Ascending aorta (tissue), 2 donors: ENCODE measurements around the gene SRR. TPM values are rescaled to one million over a fixed set of nuclear protein-coding genes. Genes with fewer than 3 reads are reported as not detected.
A peak's percentile ranks its signal among the peaks of the same experiment; 100 is the strongest.

Source experiments
- DNase-seq, 2 donors: peaks; one replicate each; pipeline ENCODE4 v3.0.0-alpha.2; 2019; ENCODE audit warnings: low spot score in 2 of 2
- H3K27ac ChIP-seq, 2 donors: fragments of 200-600 bp; sonication (generic); one replicate each; pipeline ENCODE4 v1.5.1; 2016 to 2017; ENCODE audit warnings: mild to moderate bottlenecking in 1 of 2
- H3K27me3 ChIP-seq: fragments of 200-600 bp; sonication (generic); one replicate; pipeline ENCODE4 v1.5.1; 2017
- H3K36me3 ChIP-seq, 2 donors: fragments of 200-600 bp; sonication (generic); one replicate each; pipeline ENCODE4 v1.5.1; 2016
- H3K4me1 ChIP-seq, 2 donors: fragments of 200-600 bp; sonication (generic); one replicate each; pipeline ENCODE4 v1.5.1; 2016 to 2017; ENCODE audit warnings: mild to moderate bottlenecking in 1 of 2
- H3K4me3 ChIP-seq, 2 donors: fragments of 200-600 bp; sonication (generic); one replicate each; pipeline ENCODE4 v1.5.1; 2016 to 2017; ENCODE audit warnings: mild to moderate bottlenecking in 1 of 2
- H3K9me3 ChIP-seq, 2 donors: fragments of 200-600 bp; sonication (generic); one replicate each; pipeline ENCODE4 v1.5.1; 2016
- intact Hi-C: fragments of 100-400 bp; cut with DNase I; formaldehyde crosslinking; loops from one replicate; pipeline ENCODE4 v1.15.1; 2023
- total RNA-seq: library from RNA; depleted of rRNA; stranded (reverse); fragments of >200 nt; gene quantifications from one replicate; pipeline ENCODE4 v1.1.0, GENCODE V29; 2016
- TF ChIP-seq, protein P1 (sequence below), 3 experiments: fragments of 200-600 bp in 2 of 3; fragments of 450-650 bp in 1 of 3; sonication (generic) in 2 of 3; IDR thresholded peaks; one replicate each; pipeline ENCODE4 v1.5.1; 2016 to 2019; ENCODE audit warnings: antibody characterized with exemption in 3 of 3, mild to moderate bottlenecking in 1 of 3, moderate library complexity in 1 of 3

The SRR gene
- total RNA-seq, 1 donor from 2014 or later, result not detected

DNA sequence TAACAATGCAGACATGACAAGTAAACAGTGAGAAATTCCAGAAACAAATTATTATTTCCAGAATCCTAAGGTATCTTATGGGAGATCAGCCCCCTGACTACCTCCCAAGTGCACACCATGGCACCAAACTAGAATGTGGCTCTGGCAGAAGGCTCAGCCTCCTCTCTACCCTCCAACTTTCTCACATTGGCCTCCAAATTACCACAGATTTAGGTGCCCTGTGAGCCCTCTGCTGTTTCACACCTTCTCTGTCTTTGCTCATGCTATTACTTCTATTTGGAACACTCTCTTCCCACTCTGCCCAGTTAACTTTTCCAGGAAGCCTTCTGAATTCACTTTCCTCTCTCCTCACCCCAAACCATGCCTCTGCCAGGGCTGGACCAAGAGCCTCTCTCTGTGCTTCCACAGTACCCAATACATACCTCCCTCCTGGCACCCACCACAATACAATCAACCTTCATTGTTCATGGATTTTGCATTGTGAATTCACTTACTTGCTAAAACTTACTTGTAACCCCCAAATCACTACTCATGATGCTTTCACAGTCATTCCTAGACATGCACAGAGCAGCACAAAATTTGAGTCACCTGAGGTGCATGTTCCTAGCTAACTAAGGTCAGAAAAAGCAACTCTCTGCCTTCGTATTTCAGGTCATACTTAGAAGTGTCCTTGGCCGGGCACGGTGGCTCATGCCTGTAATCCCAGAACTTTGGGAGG is 31.6 kb upstream of the SRR start:
- no peaks in the 10 kb centered on the region for H3K9me3 ChIP-seq
- H3K27me3 ChIP-seq, result no peaks in the 10 kb centered on the region
- peaks cover 29 to 37% of the 10 kb centered on the region in 2 donors for H3K36me3 ChIP-seq
- H3K27ac ChIP-seq, result peak overlapping the region in 1 of 2 donors; percentile 14
- DNase-seq, result no peak
- TF ChIP-seq, protein P1, sequence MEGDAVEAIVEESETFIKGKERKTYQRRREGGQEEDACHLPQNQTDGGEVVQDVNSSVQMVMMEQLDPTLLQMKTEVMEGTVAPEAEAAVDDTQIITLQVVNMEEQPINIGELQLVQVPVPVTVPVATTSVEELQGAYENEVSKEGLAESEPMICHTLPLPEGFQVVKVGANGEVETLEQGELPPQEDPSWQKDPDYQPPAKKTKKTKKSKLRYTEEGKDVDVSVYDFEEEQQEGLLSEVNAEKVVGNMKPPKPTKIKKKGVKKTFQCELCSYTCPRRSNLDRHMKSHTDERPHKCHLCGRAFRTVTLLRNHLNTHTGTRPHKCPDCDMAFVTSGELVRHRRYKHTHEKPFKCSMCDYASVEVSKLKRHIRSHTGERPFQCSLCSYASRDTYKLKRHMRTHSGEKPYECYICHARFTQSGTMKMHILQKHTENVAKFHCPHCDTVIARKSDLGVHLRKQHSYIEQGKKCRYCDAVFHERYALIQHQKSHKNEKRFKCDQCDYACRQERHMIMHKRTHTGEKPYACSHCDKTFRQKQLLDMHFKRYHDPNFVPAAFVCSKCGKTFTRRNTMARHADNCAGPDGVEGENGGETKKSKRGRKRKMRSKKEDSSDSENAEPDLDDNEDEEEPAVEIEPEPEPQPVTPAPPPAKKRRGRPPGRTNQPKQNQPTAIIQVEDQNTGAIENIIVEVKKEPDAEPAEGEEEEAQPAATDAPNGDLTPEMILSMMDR (IDR thresholded peaks at IDR 0.05), result no peak
- H3K4me3 ChIP-seq, result no peak overlapping the region
- intact Hi-C loops, result no loop called here
- peaks cover 0 to 10% of the 10 kb centered on the region in 2 donors for H3K4me1 ChIP-seq

DNA sequence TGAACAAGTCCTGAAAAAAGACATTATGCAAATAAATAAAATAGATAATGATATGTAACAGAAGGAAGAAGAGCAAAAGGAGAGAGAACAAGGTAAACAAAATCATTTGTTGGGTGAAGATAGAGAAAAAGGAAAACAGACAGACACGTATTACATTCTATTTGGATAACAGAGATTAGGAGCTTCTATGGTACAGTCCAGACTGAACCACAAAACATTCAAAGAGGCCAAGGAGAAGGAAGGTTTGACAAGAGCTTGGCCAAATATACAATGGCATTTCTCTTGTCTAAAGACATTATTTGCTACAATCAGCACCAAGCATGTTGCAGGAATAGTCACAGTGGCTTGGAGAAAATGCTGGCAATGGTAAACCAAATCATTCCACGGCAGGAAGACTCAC is 29.3 kb upstream of the SRR start:
- DNase-seq, result no peak
- H3K27me3 ChIP-seq, result no peaks in the 10 kb centered on the region
- TF ChIP-seq, protein P1 (IDR thresholded peaks at IDR 0.05), result no peak
- peaks cover 0 to 10% of the 10 kb centered on the region in 2 donors for H3K4me1 ChIP-seq
- no peak overlapping the region for H3K27ac ChIP-seq
- H3K36me3 ChIP-seq, result peaks cover 29 to 38% of the 10 kb centered on the region in 2 donors
- intact Hi-C loops, result no loop called here
- no peaks in the 10 kb centered on the region for H3K9me3 ChIP-seq
- H3K4me3 ChIP-seq, result no peak overlapping the region

DNA sequence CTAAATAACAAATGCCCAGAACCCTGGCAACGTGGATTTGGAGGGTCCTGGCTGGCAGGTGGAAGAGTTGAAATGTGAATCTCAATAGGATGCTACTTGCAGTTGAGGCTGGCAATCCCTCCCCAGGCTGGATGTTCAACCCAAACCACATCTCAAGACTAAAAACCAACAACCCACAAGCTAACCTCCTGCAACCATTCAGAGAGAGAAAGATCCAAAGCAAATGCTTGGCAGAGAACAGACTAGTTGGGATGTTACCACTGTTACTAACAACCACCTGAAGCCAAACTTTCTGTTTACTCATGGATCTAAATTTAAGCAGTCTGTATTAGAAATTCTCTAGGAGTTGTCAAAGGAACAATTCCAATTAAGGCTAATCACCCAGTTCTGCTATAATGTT is 28.0 kb upstream of the SRR start:
- H3K27ac ChIP-seq, result no peak overlapping the region
- no peaks in the 10 kb centered on the region for H3K9me3 ChIP-seq
- TF ChIP-seq, protein P1 (IDR thresholded peaks at IDR 0.05), result no peak
- no peaks in the 10 kb centered on the region for H3K27me3 ChIP-seq
- no peak for DNase-seq
- intact Hi-C loops, result no loop called here
- peaks cover 0 to 8% of the 10 kb centered on the region in 2 donors for H3K4me1 ChIP-seq
- H3K36me3 ChIP-seq, result peaks cover 29 to 44% of the 10 kb centered on the region in 2 donors
- no peak overlapping the region for H3K4me3 ChIP-seq

DNA sequence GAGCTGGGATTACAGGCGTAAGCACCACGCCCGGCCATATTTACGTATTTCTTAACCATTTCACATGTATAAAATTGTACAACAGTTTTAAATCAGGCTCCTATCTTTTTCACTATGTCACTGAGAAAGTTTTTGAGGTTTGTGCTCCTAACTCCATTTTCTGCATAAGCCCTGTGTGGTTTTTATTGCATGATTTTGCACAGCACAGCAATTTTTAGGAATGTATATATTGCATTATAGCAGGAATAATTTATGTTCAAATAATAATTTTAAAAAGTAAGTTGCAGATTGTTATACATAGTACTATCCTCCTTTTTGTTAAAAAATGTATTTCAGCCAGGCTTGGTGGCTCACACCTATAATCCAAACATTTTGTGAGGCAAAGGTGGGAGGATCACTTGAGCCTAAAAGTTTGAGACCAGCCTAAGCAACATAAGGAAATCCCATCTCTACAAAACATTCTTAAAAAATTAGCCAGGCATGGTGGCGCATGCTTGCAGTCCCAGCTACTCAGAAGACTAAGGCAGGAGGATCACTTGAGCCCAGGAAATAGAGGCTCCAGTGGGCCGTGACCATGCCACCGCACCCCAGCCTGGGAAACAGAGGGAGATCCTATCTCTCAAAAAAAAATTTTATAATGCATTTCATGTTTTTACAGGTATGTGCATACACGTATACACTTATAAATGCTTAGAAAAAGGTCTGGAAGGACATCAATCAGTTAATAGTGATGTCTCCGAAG is 26.1 kb upstream of the SRR start:
- H3K4me3 ChIP-seq, result no peak overlapping the region
- H3K27ac ChIP-seq, result no peak overlapping the region
- no peaks in the 10 kb centered on the region for H3K9me3 ChIP-seq
- no peak for DNase-seq
- peaks cover 43 to 62% of the 10 kb centered on the region in 2 donors for H3K36me3 ChIP-seq
- no peaks in the 10 kb centered on the region for H3K4me1 ChIP-seq
- no peaks in the 10 kb centered on the region for H3K27me3 ChIP-seq
- intact Hi-C loops, result no loop called here
- TF ChIP-seq, protein P1 (IDR thresholded peaks at IDR 0.05), result no peak

DNA sequence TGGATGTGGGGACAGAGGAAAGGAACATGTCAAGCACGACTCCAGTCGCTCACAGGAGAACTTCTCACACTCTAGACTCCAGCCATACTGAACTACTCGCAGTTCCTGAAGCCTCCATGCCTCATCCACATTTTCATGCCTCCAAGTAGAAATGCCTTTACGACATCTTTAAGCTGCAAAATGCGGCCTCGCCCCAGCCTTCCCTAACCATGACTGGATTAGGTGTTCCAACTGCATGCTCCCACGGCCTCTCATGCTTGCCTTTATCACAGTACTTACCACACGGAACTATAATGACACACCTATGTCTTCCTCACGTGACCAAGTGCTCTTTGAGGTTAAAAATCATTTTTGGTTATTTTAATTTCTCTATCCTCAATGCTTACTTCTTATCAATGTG is 24.0 kb upstream of the SRR start:
- H3K27ac ChIP-seq, result no peak overlapping the region
- intact Hi-C loops, result no loop called here
- H3K9me3 ChIP-seq, result no peaks in the 10 kb centered on the region
- TF ChIP-seq, protein P1 (IDR thresholded peaks at IDR 0.05), result no peak
- H3K4me1 ChIP-seq, result no peaks in the 10 kb centered on the region
- H3K27me3 ChIP-seq, result no peaks in the 10 kb centered on the region
- H3K4me3 ChIP-seq, result no peak overlapping the region
- DNase-seq, result no peak
- H3K36me3 ChIP-seq, result peaks cover 45 to 69% of the 10 kb centered on the region in 2 donors
